ENCODE data around the gene RUSF1.
"Not testable (repeated sequence)": the region's sequence is repeated elsewhere in the genome, so short reads cannot be mapped to it uniquely, and the experiment has no call there.

The RUSF1 gene

GRCh38 chr16:31517800-31518402, 9.7 kb upstream of the RUSF1 start:
- DNase-seq (ENCODE audit: low read depth): no peak

GRCh38 chr16:31513884-31514283, 5.7 kb upstream of the RUSF1 start:
- no peak for DNase-seq (ENCODE audit: low read depth)

DNA sequence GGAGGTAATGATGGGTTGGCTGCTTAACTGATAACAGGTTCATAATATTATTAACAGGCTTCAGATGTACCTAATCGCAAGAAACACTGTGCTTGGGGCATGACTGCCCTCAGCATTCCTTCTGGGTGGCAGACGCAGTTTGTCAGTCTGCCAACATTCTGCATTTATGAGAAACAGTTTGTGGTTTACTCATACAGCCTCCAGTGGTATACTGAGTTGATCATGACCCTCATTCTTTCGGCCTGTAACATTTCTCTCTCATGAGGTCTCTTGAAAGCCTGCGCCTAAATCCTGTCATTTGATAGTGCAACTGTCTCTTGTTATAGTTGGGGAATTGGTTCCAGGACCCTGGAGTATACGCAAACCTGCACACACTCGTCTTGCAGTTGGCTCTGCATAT, 4.9 kb upstream of the RUSF1 start:
- no peak for DNase-seq (ENCODE audit: low read depth)

DNA sequence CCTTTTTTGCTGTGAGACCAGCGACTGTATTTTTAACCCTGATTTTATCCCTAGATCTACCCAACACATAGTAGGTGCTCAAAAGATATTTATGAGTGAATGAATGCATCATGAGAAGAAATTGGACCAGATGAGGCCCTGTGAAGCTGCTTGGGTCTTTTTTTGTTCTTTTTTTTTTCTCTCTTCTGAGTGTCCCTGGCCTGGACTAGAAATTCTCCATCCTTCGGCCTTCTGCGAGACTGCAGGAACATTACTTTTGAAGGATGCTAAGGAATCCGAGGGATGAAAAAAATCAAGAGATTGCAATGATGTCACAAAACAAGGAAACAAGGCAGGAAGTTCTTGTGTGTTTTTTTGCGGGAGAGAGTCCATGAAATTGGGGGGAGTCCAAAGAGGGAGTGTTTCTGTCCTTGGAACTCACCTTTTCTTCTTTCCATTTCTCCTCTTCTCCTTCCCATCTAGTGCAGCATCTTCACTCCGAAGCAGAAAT, 560 bp upstream of the RUSF1 start:
- no peak for DNase-seq (ENCODE audit: low read depth)

- DNase-seq (ENCODE audit: low read depth): no peak
These were observed 618 bp downstream of the RUSF1 start for GRCh38 chr16:31507617-31507928.

DNA sequence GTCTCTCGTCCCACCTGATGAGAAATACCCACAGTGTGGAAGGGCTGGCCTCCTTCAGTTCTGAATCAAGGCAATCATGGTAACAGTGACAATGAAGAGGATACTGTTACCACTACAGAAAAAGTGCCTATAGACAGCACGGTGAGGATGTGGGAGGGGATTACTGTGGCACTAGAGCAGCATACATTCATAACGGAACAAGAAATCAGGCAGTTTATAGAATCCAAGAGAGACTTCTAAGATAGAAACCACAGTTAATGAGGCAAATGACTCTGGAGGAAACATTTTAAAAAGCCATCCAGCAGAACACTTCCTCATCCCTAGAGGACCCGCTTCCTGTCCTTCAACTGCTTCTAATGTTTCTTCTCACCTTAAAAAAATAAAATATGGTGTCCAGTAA, 2.7 kb downstream of the RUSF1 start:
- DNase-seq (ENCODE audit: low read depth): no peak

- DNase-seq (ENCODE audit: low read depth): no peak
These were observed 4.0 kb downstream of the RUSF1 start for GRCh38 chr16:31504159-31504558.

DNA sequence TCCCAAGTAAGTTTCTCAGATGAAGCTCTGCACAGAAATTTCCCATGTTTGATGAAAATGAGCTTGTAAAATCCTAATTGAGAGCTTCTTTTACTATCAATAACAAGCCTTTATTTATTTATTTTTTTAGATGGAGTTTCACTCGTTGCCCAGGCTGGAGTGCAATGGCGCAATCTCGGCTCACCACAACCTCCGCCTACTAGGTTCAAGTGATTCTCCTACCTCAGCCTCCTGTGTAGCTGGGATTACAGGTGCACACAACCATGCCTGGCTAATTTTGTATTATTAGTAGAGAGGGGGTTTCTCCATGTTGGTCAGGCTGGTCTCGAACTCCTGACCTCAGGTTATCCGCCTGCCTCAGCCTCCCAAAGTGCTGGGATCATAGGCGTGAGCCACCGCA, 4.6 kb downstream of the RUSF1 start:
- DNase-seq (ENCODE audit: low read depth): not testable (repeated sequence)

DNA sequence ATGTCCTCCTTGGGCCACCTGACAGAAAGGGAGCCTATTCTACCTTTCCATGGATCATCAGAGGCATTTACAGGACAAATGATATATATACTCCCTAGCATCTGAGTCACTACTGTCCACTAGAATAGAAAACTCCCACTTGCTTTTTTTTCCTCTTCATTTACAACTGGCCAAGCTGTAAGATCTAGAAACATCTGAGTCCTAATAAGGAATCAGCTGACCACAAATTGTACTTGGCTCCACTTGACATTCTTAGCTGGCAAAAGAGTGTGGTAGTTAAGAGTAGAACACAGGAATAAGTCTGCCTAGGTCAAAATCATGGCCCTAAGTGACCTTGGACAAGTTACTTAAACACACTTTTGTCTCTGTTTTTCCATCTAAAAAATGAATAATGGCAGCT, 5.2 kb downstream of the RUSF1 start:
- DNase-seq (ENCODE audit: low read depth): no peak

DNA sequence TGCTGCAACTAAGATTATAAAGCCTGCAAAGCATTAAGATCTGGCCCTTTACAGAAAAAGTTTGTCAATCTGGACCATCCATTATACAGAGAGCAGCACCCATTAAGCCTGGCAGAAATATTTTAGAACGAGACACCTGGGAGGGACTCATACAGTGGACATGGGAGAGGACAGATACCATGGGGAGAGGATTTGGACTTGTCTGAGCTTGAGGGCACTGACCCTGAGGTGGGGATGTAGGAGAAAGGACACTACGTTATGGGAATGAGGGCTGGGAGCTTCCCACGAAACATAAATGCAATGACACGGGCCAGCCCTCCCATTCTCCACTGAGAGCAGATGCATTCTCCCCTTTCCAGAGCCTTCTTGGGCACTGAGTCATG, 6.2 kb downstream of the RUSF1 start:
- no peak for DNase-seq (ENCODE audit: low read depth)

DNA sequence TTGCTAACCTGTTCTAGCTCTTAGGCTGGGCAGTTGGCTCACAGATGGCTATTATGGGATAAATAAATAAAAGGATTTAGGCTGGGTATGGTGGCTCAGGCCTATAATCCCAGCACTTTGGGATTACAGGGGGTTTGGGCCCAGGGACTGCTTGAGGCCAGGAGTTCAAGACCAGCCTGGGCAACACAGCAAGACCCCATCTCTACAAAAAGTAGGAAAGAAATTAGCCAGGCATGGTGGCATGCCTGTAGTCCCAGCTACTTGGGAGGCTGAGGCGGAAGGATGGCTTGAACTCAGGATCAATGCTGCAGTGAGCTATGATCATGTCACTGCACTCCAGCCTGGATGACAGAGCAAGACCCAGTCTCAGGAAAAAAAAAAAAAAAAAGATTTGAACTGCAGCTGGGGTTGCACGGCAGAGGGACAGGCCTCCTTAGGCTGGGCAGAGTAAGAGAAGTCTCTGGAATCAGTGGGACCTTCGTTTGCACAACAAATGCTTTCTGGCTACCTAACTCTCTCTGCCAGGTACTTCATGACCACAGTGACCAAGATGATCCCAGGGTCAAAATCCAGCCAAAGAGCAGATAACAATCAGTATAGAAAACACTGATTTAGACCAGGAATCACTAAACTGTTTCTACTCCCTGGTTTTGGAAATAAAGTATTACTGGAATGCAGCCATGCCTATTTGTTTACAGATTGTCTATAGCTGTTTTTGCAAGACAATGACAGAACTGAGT, 6.8 kb downstream of the RUSF1 start:
- DNase-seq (ENCODE audit: low read depth): no peak

DNA sequence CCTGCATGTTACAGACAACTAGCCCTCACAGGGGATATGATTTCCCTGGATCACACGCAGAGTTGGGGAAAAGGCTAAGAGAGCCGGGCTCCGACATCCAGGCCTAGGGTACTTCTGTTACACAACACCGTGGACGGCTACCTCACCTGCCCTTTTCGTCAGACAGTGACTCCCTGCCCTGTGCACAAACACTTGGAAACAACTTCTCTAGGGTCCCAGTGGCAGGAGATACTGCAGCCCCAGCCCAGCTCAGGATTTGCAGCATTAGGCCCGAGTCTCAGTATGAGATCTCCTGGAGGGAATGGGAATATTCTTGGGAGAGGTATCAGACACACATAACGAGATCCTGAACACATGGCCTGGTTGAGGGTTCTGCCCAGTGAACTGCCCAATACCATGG, 8.3 kb downstream of the RUSF1 start:
- DNase-seq (ENCODE audit: low read depth): no peak

- no peak for DNase-seq (ENCODE audit: low read depth)
These were observed 9.7 kb downstream of the RUSF1 start for GRCh38 chr16:31498493-31498892.

DNA sequence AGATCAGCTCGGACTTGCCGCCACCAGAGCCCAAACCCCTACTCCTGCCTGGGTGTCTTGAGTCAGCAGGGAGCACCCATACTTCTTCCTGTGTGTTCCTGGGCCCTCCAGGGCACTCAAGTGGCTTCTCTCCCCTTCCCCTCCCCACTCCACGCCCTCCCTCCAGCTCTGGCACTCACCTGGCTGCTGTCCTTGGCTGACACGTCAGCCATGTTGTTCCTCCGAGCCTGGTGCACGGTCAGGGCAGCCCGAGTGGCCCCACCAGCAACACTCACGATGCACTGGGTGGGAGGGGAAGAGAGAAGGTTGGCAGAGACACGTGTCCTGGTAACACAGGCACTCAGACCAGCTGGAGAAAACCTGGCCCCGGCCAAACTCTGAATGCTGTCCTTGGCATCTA, 11.5 kb downstream of the RUSF1 start:
- no peak for DNase-seq (ENCODE audit: low read depth)

- no peak for DNase-seq (ENCODE audit: low read depth)
These were observed 14.6 kb downstream of the RUSF1 start for GRCh38 chr16:31493506-31494125.

DNA sequence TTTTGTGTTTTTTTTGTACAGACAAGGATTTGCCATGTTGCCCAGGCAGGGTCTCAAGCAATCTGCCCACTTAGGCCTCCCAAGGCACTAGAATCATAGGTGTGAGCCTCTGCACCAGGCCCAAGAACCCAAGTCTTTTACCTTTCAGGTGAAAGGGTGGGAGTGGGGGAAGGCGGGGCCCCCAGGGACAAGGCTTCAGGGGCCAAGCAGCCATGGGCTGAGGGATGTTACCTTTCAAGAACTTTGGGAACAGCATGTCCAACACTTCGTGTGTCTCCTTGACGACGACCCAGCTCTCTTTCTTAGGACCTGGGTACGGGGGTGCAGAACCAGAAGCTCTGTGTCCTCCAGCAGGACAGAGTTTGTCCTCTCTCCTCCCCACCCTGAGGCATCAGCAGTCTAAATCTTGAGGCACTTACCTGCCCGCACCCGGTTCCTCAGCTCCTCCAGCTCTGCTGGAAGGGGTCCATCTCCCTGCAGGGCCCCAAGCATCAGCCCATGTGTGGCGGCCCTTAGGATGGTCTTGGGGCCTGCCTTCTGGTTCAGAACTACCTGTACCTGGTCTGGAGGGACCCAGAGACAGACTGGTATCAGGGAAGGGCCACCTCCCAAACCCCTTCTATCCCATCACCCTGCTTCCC, 16.3 kb downstream of the RUSF1 start:
- DNase-seq (ENCODE audit: low read depth): no peak

DNA sequence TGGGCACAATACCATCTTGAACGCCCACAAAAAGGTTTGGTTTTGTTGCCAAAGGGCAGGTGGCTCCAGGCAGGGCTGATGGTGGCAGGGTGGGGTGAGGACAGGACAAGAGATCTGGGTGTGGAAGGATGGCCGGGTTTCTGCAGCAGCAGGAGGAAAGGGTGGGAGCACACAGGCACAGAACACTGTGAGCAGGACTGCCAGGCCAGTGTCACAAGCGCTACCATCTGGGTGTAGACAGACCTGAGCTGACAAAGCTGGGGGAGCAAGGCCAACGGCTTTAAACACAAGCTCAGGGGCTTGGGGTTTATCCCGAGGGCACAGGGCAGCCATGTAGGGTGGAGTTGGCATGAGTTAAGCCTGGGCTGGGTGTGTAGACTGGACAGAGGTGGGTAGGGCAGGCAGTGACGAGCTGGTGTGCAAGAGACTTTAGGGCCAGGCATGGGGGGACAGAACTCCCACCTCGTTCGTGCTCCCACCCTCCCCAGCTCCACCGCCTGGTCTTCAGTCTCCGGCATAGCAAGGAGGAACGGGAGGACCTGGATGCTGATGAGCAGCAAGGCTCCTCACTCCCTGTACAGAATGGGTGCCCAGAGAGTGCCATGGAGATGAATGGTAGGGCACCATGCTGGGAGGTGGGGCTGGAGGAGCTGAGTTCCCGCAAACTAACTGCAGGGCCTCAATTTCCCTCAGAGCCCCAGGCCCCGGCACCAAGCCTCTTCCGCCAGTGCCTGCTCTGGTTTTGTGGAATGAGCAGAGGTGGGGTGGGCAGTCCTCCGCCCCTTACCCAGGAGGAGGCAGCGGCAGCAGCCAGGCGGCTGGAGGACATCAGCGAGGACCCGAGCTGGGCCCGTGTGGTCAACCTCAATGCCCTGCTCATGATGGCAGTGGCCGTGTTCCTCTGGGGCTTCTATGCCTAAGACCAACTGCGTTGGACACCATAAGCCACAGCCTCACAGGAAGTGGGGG, 18.3 kb downstream of the RUSF1 start:
- no peak for DNase-seq (ENCODE audit: low read depth)

- DNase-seq (ENCODE audit: low read depth): no peak
These were observed 19.0 kb downstream of the RUSF1 start for GRCh38 chr16:31489298-31489564.

- DNase-seq (ENCODE audit: low read depth): no peak
These were observed 19.5 kb downstream of the RUSF1 start for GRCh38 chr16:31488468-31489297.

- DNase-seq (ENCODE audit: low read depth): peak; percentile 33
These were observed 20.3 kb downstream of the RUSF1 start for GRCh38 chr16:31487720-31488467.

Measured in stimulated activated CD8-positive, alpha-beta memory T cell treated with anti-CD3 and anti-CD28 coated beads, Interleukin-7, amount 100 ng/mL, for 24 hours (primary cell).